Neural cell (in vitro differentiated cells): ENCODE results near the gene HAND1. TPM values are rescaled to one million over a fixed set of nuclear protein-coding genes. Genes with fewer than 3 reads are reported as not detected.

ENCODE experiments used
- H2AFZ ChIP-seq: fragments of 200-600, 300-800 bp; sonication (generic), shearing (Covaris generic); 2 replicates; pipeline ENCODE4 v1.6.0; 2014; ENCODE audit warnings: low read depth, mild to moderate bottlenecking, antibody characterized with exemption, low read length, moderate library complexity
- H3F3A ChIP-seq: fragments of 200-600 bp; shearing (Covaris generic); 2 replicates; pipeline ENCODE4 v1.6.1; 2016; ENCODE audit warnings: mild to moderate bottlenecking, moderate library complexity, mixed read lengths, antibody characterized with exemption, low read length; ENCODE audit not compliant: insufficient read depth, poor library complexity, severe bottlenecking
- H3K27ac ChIP-seq: fragments of 200-600, 300-800 bp; sonication (generic), shearing (Covaris generic); 2 replicates; pipeline ENCODE4 v1.5.1; 2014; ENCODE audit warnings: mild to moderate bottlenecking, low read length, moderate library complexity
- H3K27me3 ChIP-seq: fragments of 300-800, 200-600 bp; sonication (generic), shearing (Covaris generic); 2 replicates; pipeline ENCODE4 v1.6.0; 2014; ENCODE audit warnings: mild to moderate bottlenecking, low read depth, low read length, moderate library complexity; ENCODE audit not compliant: insufficient read depth
- H3K36me3 ChIP-seq: fragments of 300-800, 200-600 bp; sonication (generic), shearing (Covaris generic); 2 replicates; pipeline ENCODE4 v1.5.1; 2014; ENCODE audit warnings: mild to moderate bottlenecking, antibody characterized with exemption, low read length, moderate library complexity; ENCODE audit not compliant: insufficient read depth
- H3K4me2 ChIP-seq: fragments of 300-800, 200-600 bp; sonication (generic), shearing (Covaris generic); 2 replicates; pipeline ENCODE4 v1.6.0; 2014; ENCODE audit warnings: mild to moderate bottlenecking, low read length
- H3K4me3 ChIP-seq: fragments of 300-800, 200-600 bp; sonication (generic), shearing (Covaris generic); 2 replicates; pipeline ENCODE4 v1.5.1; 2014; ENCODE audit warnings: mild to moderate bottlenecking, low read length, moderate library complexity
- H3K79me2 ChIP-seq: fragments of 200-600 bp; shearing (Covaris generic); replicated peaks from 2 replicates; pipeline ENCODE4 v1.6.0; 2014; ENCODE audit warnings: mild to moderate bottlenecking, low read length, moderate library complexity; ENCODE audit not compliant: insufficient read depth
- H3K9ac ChIP-seq: fragments of 300-800, 200-600 bp; sonication (generic), shearing (Covaris generic); 2 replicates; pipeline ENCODE4 v1.6.1; 2016; ENCODE audit warnings: mild to moderate bottlenecking, low read length, mixed read lengths
- H3K9me2 ChIP-seq: fragments of 200-600 bp; shearing (Covaris generic); 2 replicates; pipeline ENCODE4 v1.6.1; 2016; ENCODE audit warnings: mild to moderate bottlenecking, low read length, mixed read lengths; ENCODE audit not compliant: insufficient read depth
- H3K9me3 ChIP-seq: fragments of 200-600, 300-800 bp; sonication (generic), shearing (Covaris generic); 2 replicates; pipeline ENCODE4 v1.6.1; 2016; ENCODE audit warnings: mild to moderate bottlenecking, mixed run types, low read length, moderate library complexity, mixed read lengths
- H4K20me1 ChIP-seq: fragments of 200-600 bp; shearing (Covaris generic); 2 replicates; pipeline ENCODE4 v1.6.1; 2016; ENCODE audit warnings: mild to moderate bottlenecking, mixed run types; ENCODE audit not compliant: insufficient read depth
- EP300 ChIP-seq: fragments of 450-650 bp; conservative IDR thresholded peaks from 2 replicates; pipeline ENCODE4 v1.6.1; 2014; ENCODE audit warnings: antibody characterized with exemption, mild to moderate bottlenecking, moderate library complexity; ENCODE audit not compliant: poor library complexity, severe bottlenecking
- EZH2 ChIP-seq: fragments of 200-600, 300-800 bp; shearing (Covaris generic), sonication (generic); IDR thresholded peaks from 2 replicates; pipeline ENCODE4 v1.6.1; 2014; ENCODE audit warnings: antibody characterized with exemption, low read length, borderline replicate concordance, mild to moderate bottlenecking; ENCODE audit not compliant: insufficient read depth, poor library complexity, severe bottlenecking
- MXI1 ChIP-seq: fragments of 450-650 bp; conservative IDR thresholded peaks from 2 replicates; pipeline ENCODE4 v1.6.1; 2014; ENCODE audit warnings: antibody characterized with exemption, mild to moderate bottlenecking; ENCODE audit not compliant: poor library complexity, severe bottlenecking
- POLR2AphosphoS5 ChIP-seq: IDR thresholded peaks from 2 replicates; pipeline ENCODE4 v1.6.1; 2012
- RAD21 ChIP-seq: fragments of 450-650 bp; conservative IDR thresholded peaks from 2 replicates; pipeline ENCODE4 v1.6.1; 2014; ENCODE audit warnings: antibody characterized with exemption, mild to moderate bottlenecking, moderate library complexity
- SMC3 ChIP-seq: fragments of 450-650 bp; conservative IDR thresholded peaks from 2 replicates; pipeline ENCODE4 v1.6.1; 2014; ENCODE audit warnings: antibody characterized with exemption, mild to moderate bottlenecking, moderate library complexity; ENCODE audit not compliant: poor library complexity
- TAF1 ChIP-seq: IDR thresholded peaks from 2 replicates; pipeline ENCODE4 v1.6.1; 2012; ENCODE audit warnings: low read depth
- polyA plus RNA-seq: library from polyadenylated mRNA; depleted of rRNA; stranded (reverse); fragments of >200 nt; gene quantifications from 2 replicates; pipeline ENCODE4 v1.2.3, GENCODE V29; 2014
- TF ChIP-seq, protein P1 (sequence below): IDR thresholded peaks from 2 replicates; pipeline ENCODE4 v1.6.1; 2012; ENCODE audit warnings: borderline replicate concordance
- TF ChIP-seq, protein P2 (sequence below): fragments of 450-650 bp; IDR thresholded peaks from 2 replicates; pipeline ENCODE4 v1.5.1; 2014; ENCODE audit warnings: antibody characterized with exemption, mild to moderate bottlenecking, moderate library complexity; ENCODE audit not compliant: poor library complexity, severe bottlenecking

HAND1 gene
- polyA plus RNA-seq, 1 donor from 2014 or later: not detected

DNA sequence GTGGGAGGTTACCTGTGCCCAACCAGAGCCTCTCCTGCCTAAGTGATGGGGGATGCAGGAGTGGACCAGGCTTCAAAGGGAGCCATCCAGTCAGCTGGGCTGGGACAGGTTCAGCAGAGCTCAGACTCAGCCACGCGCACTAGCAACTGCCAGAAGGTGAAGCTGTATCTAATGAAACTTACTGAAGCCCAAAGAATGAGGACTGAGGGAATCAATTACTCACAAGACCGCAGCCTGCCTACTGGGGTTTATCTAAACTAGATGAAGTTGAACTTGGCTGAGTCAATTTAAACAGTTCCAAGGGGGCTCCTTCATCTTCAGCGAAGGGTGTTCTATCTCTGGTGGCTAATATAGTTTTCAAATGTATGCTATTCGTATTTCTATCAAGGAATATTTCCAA lies 11.4 kb downstream of the HAND1 start:
- no peak overlapping the region for H3K4me2 ChIP-seq
- no peaks in the 10 kb centered on the region for H3F3A ChIP-seq
- H3K79me2 ChIP-seq: no peaks in the 10 kb centered on the region
- H3K9me2 ChIP-seq: no peaks in the 10 kb centered on the region
- no peaks in the 10 kb centered on the region for H3K9me3 ChIP-seq
- no peaks in the 10 kb centered on the region for H3K36me3 ChIP-seq
- H2AFZ ChIP-seq: no peak overlapping the region
- H3K27ac ChIP-seq: no peak overlapping the region
- no peak overlapping the region for H3K4me3 ChIP-seq
- TF ChIP-seq, protein P1, sequence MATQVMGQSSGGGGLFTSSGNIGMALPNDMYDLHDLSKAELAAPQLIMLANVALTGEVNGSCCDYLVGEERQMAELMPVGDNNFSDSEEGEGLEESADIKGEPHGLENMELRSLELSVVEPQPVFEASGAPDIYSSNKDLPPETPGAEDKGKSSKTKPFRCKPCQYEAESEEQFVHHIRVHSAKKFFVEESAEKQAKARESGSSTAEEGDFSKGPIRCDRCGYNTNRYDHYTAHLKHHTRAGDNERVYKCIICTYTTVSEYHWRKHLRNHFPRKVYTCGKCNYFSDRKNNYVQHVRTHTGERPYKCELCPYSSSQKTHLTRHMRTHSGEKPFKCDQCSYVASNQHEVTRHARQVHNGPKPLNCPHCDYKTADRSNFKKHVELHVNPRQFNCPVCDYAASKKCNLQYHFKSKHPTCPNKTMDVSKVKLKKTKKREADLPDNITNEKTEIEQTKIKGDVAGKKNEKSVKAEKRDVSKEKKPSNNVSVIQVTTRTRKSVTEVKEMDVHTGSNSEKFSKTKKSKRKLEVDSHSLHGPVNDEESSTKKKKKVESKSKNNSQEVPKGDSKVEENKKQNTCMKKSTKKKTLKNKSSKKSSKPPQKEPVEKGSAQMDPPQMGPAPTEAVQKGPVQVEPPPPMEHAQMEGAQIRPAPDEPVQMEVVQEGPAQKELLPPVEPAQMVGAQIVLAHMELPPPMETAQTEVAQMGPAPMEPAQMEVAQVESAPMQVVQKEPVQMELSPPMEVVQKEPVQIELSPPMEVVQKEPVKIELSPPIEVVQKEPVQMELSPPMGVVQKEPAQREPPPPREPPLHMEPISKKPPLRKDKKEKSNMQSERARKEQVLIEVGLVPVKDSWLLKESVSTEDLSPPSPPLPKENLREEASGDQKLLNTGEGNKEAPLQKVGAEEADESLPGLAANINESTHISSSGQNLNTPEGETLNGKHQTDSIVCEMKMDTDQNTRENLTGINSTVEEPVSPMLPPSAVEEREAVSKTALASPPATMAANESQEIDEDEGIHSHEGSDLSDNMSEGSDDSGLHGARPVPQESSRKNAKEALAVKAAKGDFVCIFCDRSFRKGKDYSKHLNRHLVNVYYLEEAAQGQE: no peak
- TF ChIP-seq, protein P2, sequence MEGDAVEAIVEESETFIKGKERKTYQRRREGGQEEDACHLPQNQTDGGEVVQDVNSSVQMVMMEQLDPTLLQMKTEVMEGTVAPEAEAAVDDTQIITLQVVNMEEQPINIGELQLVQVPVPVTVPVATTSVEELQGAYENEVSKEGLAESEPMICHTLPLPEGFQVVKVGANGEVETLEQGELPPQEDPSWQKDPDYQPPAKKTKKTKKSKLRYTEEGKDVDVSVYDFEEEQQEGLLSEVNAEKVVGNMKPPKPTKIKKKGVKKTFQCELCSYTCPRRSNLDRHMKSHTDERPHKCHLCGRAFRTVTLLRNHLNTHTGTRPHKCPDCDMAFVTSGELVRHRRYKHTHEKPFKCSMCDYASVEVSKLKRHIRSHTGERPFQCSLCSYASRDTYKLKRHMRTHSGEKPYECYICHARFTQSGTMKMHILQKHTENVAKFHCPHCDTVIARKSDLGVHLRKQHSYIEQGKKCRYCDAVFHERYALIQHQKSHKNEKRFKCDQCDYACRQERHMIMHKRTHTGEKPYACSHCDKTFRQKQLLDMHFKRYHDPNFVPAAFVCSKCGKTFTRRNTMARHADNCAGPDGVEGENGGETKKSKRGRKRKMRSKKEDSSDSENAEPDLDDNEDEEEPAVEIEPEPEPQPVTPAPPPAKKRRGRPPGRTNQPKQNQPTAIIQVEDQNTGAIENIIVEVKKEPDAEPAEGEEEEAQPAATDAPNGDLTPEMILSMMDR: no peak
- TF ChIP-seq POLR2AphosphoS5: no peak
- TF ChIP-seq EP300: no peak
- no peak for TF ChIP-seq EZH2
- TF ChIP-seq RAD21: no peak
- TF ChIP-seq SMC3: no peak
- TF ChIP-seq TAF1: no peak
- TF ChIP-seq MXI1: no peak
- no peaks in the 10 kb centered on the region for H4K20me1 ChIP-seq
- peaks cover 46% of the 10 kb centered on the region for H3K27me3 ChIP-seq
- no peak overlapping the region for H3K9ac ChIP-seq

DNA sequence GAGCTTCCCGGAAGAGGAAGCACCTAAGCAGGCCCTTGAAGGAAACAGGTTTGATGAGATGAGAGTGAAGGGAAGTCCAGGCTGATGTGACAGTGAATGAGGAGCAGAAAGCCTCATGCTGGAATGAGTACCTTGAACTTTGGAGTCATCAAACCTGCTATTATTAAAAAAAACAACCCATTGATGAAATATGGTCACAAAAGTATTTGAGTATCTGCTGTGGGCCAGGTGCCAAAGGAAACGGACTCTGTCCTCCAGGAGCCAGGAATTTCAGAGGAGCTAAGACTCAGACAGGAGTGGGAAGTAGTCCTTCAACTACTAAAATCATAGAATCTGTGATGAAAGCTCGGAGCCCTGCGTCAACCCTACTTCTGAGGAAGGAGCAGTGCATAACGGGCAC lies 11.9 kb downstream of the HAND1 start:
- Histone ChIP-seq H3K9me3 (no peaks in the 10 kb centered on the region), H3K36me3 (no peaks in the 10 kb centered on the region), H3K4me2 (no peak overlapping the region), H3F3A (no peaks in the 10 kb centered on the region), H4K20me1 (no peaks in the 10 kb centered on the region), H2AFZ (no peak overlapping the region), H3K79me2 (no peaks in the 10 kb centered on the region), H3K27me3 (peaks cover 40% of the 10 kb centered on the region), H3K27ac (no peak overlapping the region), H3K9ac (no peak overlapping the region), H3K4me3 (no peak overlapping the region), H3K9me2 (no peaks in the 10 kb centered on the region)
- TF ChIP-seq MXI1 (no peak), EZH2 (no peak), POLR2AphosphoS5 (no peak), RAD21 (no peak), TAF1 (no peak), SMC3 (no peak), EP300 (no peak)
- TF ChIP-seq, protein P2: no peak
- TF ChIP-seq, protein P1: no peak
